MM.1S (cell line): Measurements from ENCODE around the gene HES5.

Experiments used
- DNase-seq: peaks from one replicate; pipeline ENCODE4 v3.0.0-alpha.2; 2015
- H2AFZ ChIP-seq: fragments of 300-600 bp; sonication (generic); 2 replicates; pipeline ENCODE4 v1.6.0; 2016; ENCODE audit warnings: antibody characterized with exemption, low read length
- H3F3A ChIP-seq: fragments of 300-600 bp; sonication (generic); 2 replicates; pipeline ENCODE4 v1.6.1; 2016; ENCODE audit warnings: mild to moderate bottlenecking, antibody characterized with exemption, low read length, moderate library complexity, mixed read lengths; ENCODE audit not compliant: insufficient read depth
- H3K27ac ChIP-seq: fragments of 300-600 bp; sonication (generic); 2 replicates; pipeline ENCODE4 v1.5.1; 2016; ENCODE audit warnings: mild to moderate bottlenecking, low read length
- H3K27me3 ChIP-seq: fragments of 300-600 bp; sonication (generic); replicated peaks from 2 replicates; pipeline ENCODE4 v1.6.0; 2016; ENCODE audit warnings: low read length; ENCODE audit not compliant: insufficient read depth
- H3K36me3 ChIP-seq: fragments of 300-600 bp; sonication (generic); replicated peaks from 2 replicates; pipeline ENCODE4 v1.6.1; 2016; ENCODE audit warnings: mild to moderate bottlenecking, low read length, mixed read lengths; ENCODE audit not compliant: insufficient read depth
- H3K4me1 ChIP-seq: fragments of 300-600 bp; sonication (generic); 2 replicates; pipeline ENCODE4 v1.6.1; 2016; ENCODE audit warnings: low read length, mixed read lengths
- H3K4me2 ChIP-seq: fragments of 300-600 bp; sonication (generic); 2 replicates; pipeline ENCODE4 v1.6.0; 2016; ENCODE audit warnings: low read depth, low read length
- H3K4me3 ChIP-seq: fragments of 300-600 bp; sonication (generic); 2 replicates; pipeline ENCODE4 v1.5.1; 2016; ENCODE audit warnings: low read length, mixed read lengths
- H3K79me2 ChIP-seq: fragments of 300-600 bp; sonication (generic); 2 replicates; pipeline ENCODE4 v1.6.1; 2016; ENCODE audit warnings: mixed run types, low read length, mixed read lengths
- H3K9ac ChIP-seq: fragments of 300-600 bp; sonication (generic); 2 replicates; pipeline ENCODE4 v1.6.1; 2016; ENCODE audit warnings: low read length, mixed read lengths
- H3K9me2 ChIP-seq: fragments of 300-600 bp; sonication (generic); replicated peaks from 2 replicates; pipeline ENCODE4 v1.6.1; 2016; ENCODE audit warnings: mild to moderate bottlenecking, low read length, mixed read lengths; ENCODE audit not compliant: insufficient read depth
- H3K9me3 ChIP-seq: fragments of 300-600 bp; sonication (generic); replicated peaks from 2 replicates; pipeline ENCODE4 v1.6.1; 2016; ENCODE audit warnings: mild to moderate bottlenecking, low read length, mixed read lengths; ENCODE audit not compliant: insufficient read depth
- H4K20me1 ChIP-seq: fragments of 300-600 bp; sonication (generic); 2 replicates; pipeline ENCODE4 v1.6.1; 2016; ENCODE audit warnings: mild to moderate bottlenecking, low read length, moderate library complexity, mixed read lengths; ENCODE audit not compliant: insufficient read depth
- EZH2 ChIP-seq: fragments of 300-600 bp; sonication (generic); optimal IDR thresholded peaks from 2 replicates; pipeline ENCODE3; 2017; ENCODE audit warnings: low read depth, mild to moderate bottlenecking, antibody characterized with exemption, low read length, mixed read lengths
- EZH2phosphoT487 ChIP-seq: fragments of 300-600 bp; sonication (generic); IDR thresholded peaks from 2 replicates; pipeline ENCODE4 v1.6.1; 2018; ENCODE audit warnings: antibody characterized with exemption, low read length
- TF ChIP-seq, protein P1 (sequence below): fragments of 300-600 bp; sonication (generic); IDR thresholded peaks from 2 replicates; pipeline ENCODE4 v1.5.1; 2016; ENCODE audit warnings: antibody characterized with exemption, low read length, mixed read lengths

The HES5 gene

DNA sequence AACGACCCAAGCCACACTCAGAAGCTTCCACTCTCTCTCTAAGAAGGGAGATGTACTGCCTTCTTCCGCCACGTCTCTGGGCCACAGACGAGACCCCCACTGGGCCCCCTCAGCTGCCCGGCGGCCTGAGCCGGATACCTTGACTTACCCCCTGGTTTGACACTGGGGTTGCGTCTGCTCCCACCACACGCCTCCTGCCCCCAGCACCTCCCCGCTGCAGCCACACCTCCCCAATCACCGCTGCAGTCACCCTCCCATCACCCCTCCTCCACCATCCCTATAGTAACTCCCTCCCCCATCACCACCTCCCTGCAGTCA lies 14.3 kb downstream of the HES5 start:
- Histone ChIP-seq H3K4me3 (no peak overlapping the region), H2AFZ (no peak overlapping the region), H3K27me3 (no peaks in the 10 kb centered on the region), H3K9ac (no peak overlapping the region), H4K20me1 (no peaks in the 10 kb centered on the region), H3K4me1 (no peaks in the 10 kb centered on the region), H3K36me3 (0 out of 2 replicates have a peak, but pooled peaks cover 3% of the 10 kb centered on the region), H3K79me2 (peaks cover under 1% of the 10 kb centered on the region; the same call in 1 of the 2 replicates), H3F3A (no peaks in the 10 kb centered on the region), H3K9me2 (no peaks in the 10 kb centered on the region), H3K4me2 (no peak overlapping the region), H3K27ac (no peak overlapping the region), H3K9me3 (no peaks in the 10 kb centered on the region)
- TF ChIP-seq EZH2phosphoT487: no peak
- no peak for DNase-seq

DNA sequence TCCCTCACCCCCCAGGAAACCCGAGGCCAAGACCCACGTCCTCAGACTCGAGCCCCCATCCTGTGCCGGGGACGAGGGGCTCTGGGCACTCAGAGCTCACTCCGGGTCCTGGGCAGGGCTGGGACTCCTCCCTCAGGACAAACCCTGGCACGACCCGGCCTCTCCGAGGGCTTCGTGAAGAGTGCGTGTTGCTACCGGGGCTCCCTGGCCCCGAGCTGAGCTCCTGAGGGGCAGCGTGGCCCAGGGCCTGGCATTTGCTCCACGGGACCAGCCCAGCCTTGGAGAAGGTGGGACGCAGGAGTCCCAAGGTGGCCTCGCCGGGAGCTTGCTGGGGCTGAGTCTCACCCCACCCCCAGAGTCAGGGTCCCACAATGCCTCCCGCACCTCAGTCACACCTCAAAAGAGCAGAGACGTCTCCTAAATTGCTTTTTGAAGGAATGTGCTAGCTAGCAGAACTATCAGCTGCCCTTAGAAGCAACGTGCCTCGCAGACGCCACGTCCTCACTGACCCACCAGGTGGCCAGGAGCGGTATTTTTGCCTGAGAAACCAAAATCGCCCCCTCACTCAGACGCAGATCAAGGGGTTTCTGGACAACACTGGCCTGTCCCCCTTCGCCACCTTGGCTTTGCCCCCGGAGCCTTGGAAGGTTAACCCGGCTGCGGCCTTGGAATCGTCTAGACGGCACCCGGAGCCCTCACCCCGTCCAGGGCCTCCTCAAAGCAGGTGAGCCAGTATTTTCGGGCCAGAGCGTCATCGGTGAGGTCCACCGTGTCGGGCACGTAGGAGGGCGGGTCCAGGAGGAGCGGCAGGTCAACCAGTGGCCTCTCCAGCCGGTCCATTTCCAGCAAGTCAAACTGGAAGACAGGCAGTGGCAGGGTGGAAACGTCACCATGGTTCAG lies 14.9 kb downstream of the HES5 start:
- TF ChIP-seq EZH2phosphoT487 (no peak), EZH2 (no peak)
- TF ChIP-seq, protein P1, sequence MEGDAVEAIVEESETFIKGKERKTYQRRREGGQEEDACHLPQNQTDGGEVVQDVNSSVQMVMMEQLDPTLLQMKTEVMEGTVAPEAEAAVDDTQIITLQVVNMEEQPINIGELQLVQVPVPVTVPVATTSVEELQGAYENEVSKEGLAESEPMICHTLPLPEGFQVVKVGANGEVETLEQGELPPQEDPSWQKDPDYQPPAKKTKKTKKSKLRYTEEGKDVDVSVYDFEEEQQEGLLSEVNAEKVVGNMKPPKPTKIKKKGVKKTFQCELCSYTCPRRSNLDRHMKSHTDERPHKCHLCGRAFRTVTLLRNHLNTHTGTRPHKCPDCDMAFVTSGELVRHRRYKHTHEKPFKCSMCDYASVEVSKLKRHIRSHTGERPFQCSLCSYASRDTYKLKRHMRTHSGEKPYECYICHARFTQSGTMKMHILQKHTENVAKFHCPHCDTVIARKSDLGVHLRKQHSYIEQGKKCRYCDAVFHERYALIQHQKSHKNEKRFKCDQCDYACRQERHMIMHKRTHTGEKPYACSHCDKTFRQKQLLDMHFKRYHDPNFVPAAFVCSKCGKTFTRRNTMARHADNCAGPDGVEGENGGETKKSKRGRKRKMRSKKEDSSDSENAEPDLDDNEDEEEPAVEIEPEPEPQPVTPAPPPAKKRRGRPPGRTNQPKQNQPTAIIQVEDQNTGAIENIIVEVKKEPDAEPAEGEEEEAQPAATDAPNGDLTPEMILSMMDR: no peak
- Histone ChIP-seq H3K27me3 (no peaks in the 10 kb centered on the region), H3K9me3 (no peaks in the 10 kb centered on the region), H2AFZ (no peak overlapping the region), H3K4me3 (no peak overlapping the region), H3K27ac (no peak overlapping the region), H3K36me3 (0 out of 2 replicates have a peak, but pooled peaks cover 3% of the 10 kb centered on the region), H4K20me1 (no peaks in the 10 kb centered on the region), H3K4me1 (no peaks in the 10 kb centered on the region), H3K9me2 (no peaks in the 10 kb centered on the region), H3K9ac (no peak overlapping the region), H3K4me2 (no peak overlapping the region), H3F3A (no peaks in the 10 kb centered on the region), H3K79me2 (no peaks in the 10 kb centered on the region)
- DNase-seq: no peak

DNA sequence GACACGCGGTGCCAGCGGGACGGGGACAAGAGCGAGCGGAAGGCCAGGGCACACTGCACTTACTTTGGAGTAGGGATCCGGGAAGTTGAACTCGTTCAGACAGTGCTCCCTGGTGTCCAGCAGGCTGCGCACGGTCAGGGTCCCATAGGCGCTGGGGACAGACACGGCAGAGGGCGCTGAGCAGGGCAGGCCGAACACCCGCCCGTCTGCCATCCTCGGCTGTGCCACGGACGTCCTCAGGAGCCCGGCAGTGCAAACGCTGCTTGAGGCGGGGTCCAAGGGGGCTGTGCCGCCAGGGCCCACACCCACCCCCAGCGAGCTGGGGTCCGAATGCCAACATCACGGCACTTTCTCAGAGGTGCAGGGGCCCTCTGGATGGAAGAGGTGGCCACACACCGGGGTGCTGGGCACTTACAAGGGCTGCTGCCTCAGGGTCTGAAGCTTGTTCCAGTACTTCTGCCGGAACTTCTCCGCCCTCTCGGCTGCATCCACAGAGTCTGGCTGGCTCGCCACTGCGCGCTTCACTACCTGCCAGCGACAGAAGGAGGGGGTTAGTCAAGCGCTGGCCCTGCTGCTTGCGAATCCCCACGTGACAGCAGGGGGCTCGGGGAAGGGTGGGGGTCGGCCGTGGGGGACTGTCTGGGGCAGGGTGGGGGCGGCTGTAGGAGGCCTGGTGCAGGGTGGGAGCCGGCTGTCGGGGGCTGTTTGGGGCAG lies 16.0 kb downstream of the HES5 start:
- no peak overlapping the region for H2AFZ ChIP-seq
- no peak for TF ChIP-seq EZH2
- no peak for TF ChIP-seq EZH2phosphoT487
- TF ChIP-seq, protein P1: no peak
- DNase-seq: no peak
- H3K9me3 ChIP-seq: no peaks in the 10 kb centered on the region
- no peak overlapping the region for H3K27ac ChIP-seq
- H3K4me3 ChIP-seq: no peak overlapping the region
- no peak overlapping the region for H3K9ac ChIP-seq
- no peaks in the 10 kb centered on the region for H3F3A ChIP-seq
- no peaks in the 10 kb centered on the region for H3K4me1 ChIP-seq
- no peaks in the 10 kb centered on the region for H4K20me1 ChIP-seq
- H3K4me2 ChIP-seq: no peak overlapping the region
- H3K36me3 ChIP-seq: 0 out of 2 replicates have a peak, but pooled peaks cover 3% of the 10 kb centered on the region
- no peaks in the 10 kb centered on the region for H3K79me2 ChIP-seq
- no peaks in the 10 kb centered on the region for H3K9me2 ChIP-seq
- H3K27me3 ChIP-seq: no peaks in the 10 kb centered on the region
